NCI-H146 (cell line): ENCODE results near the gene CELF4.
A peak's percentile ranks its signal among the peaks of the same experiment; 100 is the strongest.

ENCODE experiments used
- DNase-seq: peaks from one replicate; lab custom pipeline; 2025; lab: John Stamatoyannopoulos, UW

Gene CELF4

GRCh38 chr18:37547196-37547827 lies 18.3 kb downstream of the CELF4 start:
- DNase-seq, result no peak

- no peak for DNase-seq
Observed at GRCh38 chr18:37546651-37547050, 18.9 kb downstream of the CELF4 start.

- no peak for DNase-seq
Observed at GRCh38 chr18:37546272-37546537, 19.4 kb downstream of the CELF4 start.

GRCh38 chr18:37545461-37546271 lies 19.9 kb downstream of the CELF4 start:
- DNase-seq, result no peak

- DNase-seq, result no peak
Observed at GRCh38 chr18:37544713-37545112, 20.9 kb downstream of the CELF4 start.

- DNase-seq, result no peak
Observed at GRCh38 chr18:37544217-37544616, 21.4 kb downstream of the CELF4 start.

GRCh38 chr18:37543321-37543720 lies 22.3 kb downstream of the CELF4 start:
- DNase-seq, result no peak

GRCh38 chr18:37541517-37541916 lies 24.1 kb downstream of the CELF4 start:
- peak; percentile 38 for DNase-seq

GRCh38 chr18:37540424-37541138 lies 25.0 kb downstream of the CELF4 start:
- DNase-seq, result peak; percentile 59

- DNase-seq, result no peak
Observed at GRCh38 chr18:37539236-37539635, 26.4 kb downstream of the CELF4 start.

GRCh38 chr18:37538526-37539205 lies 26.9 kb downstream of the CELF4 start:
- no peak for DNase-seq

GRCh38 chr18:37537868-37538525 lies 27.6 kb downstream of the CELF4 start:
- DNase-seq, result peak; percentile 80

GRCh38 chr18:37536656-37537055 lies 28.9 kb downstream of the CELF4 start:
- no peak for DNase-seq

GRCh38 chr18:37535968-37536367 lies 29.6 kb downstream of the CELF4 start:
- no peak for DNase-seq

GRCh38 chr18:37534627-37535026 lies 31.0 kb downstream of the CELF4 start:
- DNase-seq, result no peak

GRCh38 chr18:37533647-37534584 lies 31.7 kb downstream of the CELF4 start:
- no peak for DNase-seq

GRCh38 chr18:37532917-37533316 lies 32.7 kb downstream of the CELF4 start:
- DNase-seq, result no peak

- DNase-seq, result no peak
Observed at GRCh38 chr18:37529863-37530262, 35.7 kb downstream of the CELF4 start.

- DNase-seq, result no peak
Observed at GRCh38 chr18:37529296-37529695, 36.3 kb downstream of the CELF4 start.

GRCh38 chr18:37527395-37527794 lies 38.2 kb downstream of the CELF4 start:
- DNase-seq, result no peak

- DNase-seq, result peak; percentile 60
Observed at GRCh38 chr18:37525262-37525585, 40.4 kb downstream of the CELF4 start.
